ENCODE results near the gene SEC31A. TPM values are rescaled to one million over a fixed set of nuclear protein-coding genes. Genes with fewer than 3 reads are reported as not detected.

Gene SEC31A
- total and polyA plus RNA-seq, 2 of the 4 experiments (the other 2 are of a cell fraction) = 278 to 366 TPM

GRCh38 chr4:82789025-82789776 is 101.8 kb downstream of the SEC31A start:
- no peak overlapping the region for H2BK5ac ChIP-seq (ENCODE audit: low read depth, low read length, poor library complexity, severe bottlenecking)
- peaks cover 5% of the 10 kb centered on the region for H3K9me1 ChIP-seq (ENCODE audit: insufficient read depth, low read length)
- H3K4me1 ChIP-seq (ENCODE audit: control insufficient read depth, insufficient read depth, low read length) = peaks cover 9% of the 10 kb centered on the region
- H3K23ac ChIP-seq (ENCODE audit: low read depth, low read length) = no peak overlapping the region
- H3K79me1 ChIP-seq (ENCODE audit: low read depth in 1 of 2, low read length in 2 of 2) = peaks cover 33 to 43% of the 10 kb centered on the region in 2 experiments
- H3K4ac ChIP-seq (ENCODE audit: low read depth, low read length) = no peak overlapping the region
- no peaks in the 10 kb centered on the region for H3K9me3 ChIP-seq (ENCODE audit: control insufficient read depth, insufficient read depth, low read length)
- no peak overlapping the region for H4K8ac ChIP-seq (ENCODE audit: low read depth in 2 of 2, low read length in 2 of 2)
- H2AFZ ChIP-seq (replicated peaks; ENCODE audit: low read length, poor library complexity) = no peak overlapping the region
- no peak overlapping the region for H3K18ac ChIP-seq (ENCODE audit: low read depth, low read length)
- no peak overlapping the region for H3K56ac ChIP-seq (ENCODE audit: extremely low read depth, insufficient read depth, low read length)
- CTCF ChIA-PET = interaction anchor here (0.9 kb wide), 1 partner anchor 10 kb away, joined by 3 read pairs; no protein-coding TSS in a partner anchor
- 80% methylated on average over 1 of the region's 7 CpGs; no CpG with 5 or more reads in 1 of the 2 experiments for WGBS, 2 experiments (ENCODE audit: extremely low coverage in 2 of 2, insufficient read length in 1 of 2)
- TF ChIP-seq RCOR1 (IDR thresholded peaks at IDR 0.05; ENCODE audit: insufficient replicate concordance, low read length) (no peak), NFE2L2 (IDR thresholded peaks at IDR 0.05; ENCODE audit: low read depth, low read length) (no peak), RAD21 (IDR thresholded peaks at IDR 0.05; ENCODE audit: low read length) (no peak), MAZ (IDR thresholded peaks at IDR 0.05; ENCODE audit: borderline replicate concordance, low read depth, low read length) (no peak), RFX5 (IDR thresholded peaks at IDR 0.05; ENCODE audit: low read depth, low read length) (no peak), MAFK (IDR thresholded peaks at IDR 0.05; ENCODE audit: low read depth, low read length) (no peak), MXI1 (IDR thresholded peaks at IDR 0.05; ENCODE audit: borderline replicate concordance, low read depth, low read length) (no peak), BHLHE40 (IDR thresholded peaks at IDR 0.05; ENCODE audit: low read depth, low read length) (no peak), CTCF (conservative IDR thresholded peaks at IDR 0.05; ENCODE audit: low read depth, low read length) (no peak), USF2 (IDR thresholded peaks at IDR 0.05; ENCODE audit: low read depth, low read length) (no peak), FOS (IDR thresholded peaks at IDR 0.05; ENCODE audit: low read depth, low read length) (no peak), CHD1 (IDR thresholded peaks at IDR 0.05; ENCODE audit: low read depth, low read length) (no peak), ELK1 (IDR thresholded peaks at IDR 0.05; ENCODE audit: borderline replicate concordance, low read depth, low read length) (no peak), POLR2A (IDR thresholded peaks at IDR 0.05; ENCODE audit: low read depth, low read length) (no peak)
- H4K5ac ChIP-seq (ENCODE audit: low read depth, low read length) = no peak overlapping the region
- intact Hi-C loops (cut with micrococcal nuclease) = no loop called here
- no peak overlapping the region for H3K9ac ChIP-seq (ENCODE audit: low read depth, low read length)
- no peak overlapping the region for H2BK120ac ChIP-seq (ENCODE audit: low read depth, low read length)
- dilution Hi-C loops (cut with HindIII; ENCODE audit: low sequenced_read_pairs, unreplicated experiment) = no loop called here
- in situ Hi-C loops (cut with MboI; ENCODE audit: low sequenced_read_pairs) = no loop called here
- no peak overlapping the region for H2AK5ac ChIP-seq (ENCODE audit: low read depth, low read length)
- H3K36me3 ChIP-seq (ENCODE audit: control insufficient read depth, insufficient read depth, low read length) = no peaks in the 10 kb centered on the region
- no peak overlapping the region for H4K91ac ChIP-seq (ENCODE audit: insufficient read depth, low read depth, low read length)
- no peak overlapping the region for H2AK9ac ChIP-seq (replicated peaks; ENCODE audit: low read depth, low read length, poor library complexity)
- ATAC-seq (ENCODE audit: low read depth) (no peak), DNase-seq (no peak)
- POLR2A ChIA-PET (ENCODE audit: unreplicated experiment) = no interaction called here
- no TSS peak for BruUV-seq (replicated peaks)
- no peak overlapping the region for H2BK15ac ChIP-seq (ENCODE audit: low read depth, low read length)
- no peaks in the 10 kb centered on the region for H3K27me3 ChIP-seq (ENCODE audit: control insufficient read depth, insufficient read depth, low read length)
- no peak overlapping the region for H2BK20ac ChIP-seq (ENCODE audit: low read depth, low read length)
- peaks cover 13% of the 10 kb centered on the region for H4K20me1 ChIP-seq (ENCODE audit: insufficient read depth, low read length)
- H3K27ac ChIP-seq (ENCODE audit: insufficient read depth, low read length) = no peak overlapping the region
- H3K4me2 ChIP-seq (ENCODE audit: low read depth, low read length) = no peak overlapping the region
- no peak overlapping the region for H3K4me3 ChIP-seq (ENCODE audit: insufficient read depth, low read depth, low read length)
- H3K14ac ChIP-seq (replicated peaks; ENCODE audit: low read depth, low read length) = no peak overlapping the region

Measured in IMR-90 (cell line).